ENCODE data around the gene MED29. TPM values are rescaled to one million over a fixed set of nuclear protein-coding genes. Genes with fewer than 3 reads are reported as not detected.

Gene MED29
- total and polyA plus RNA-seq, 2 of the 4 experiments (the other 2 are of a cell fraction): 17.6 to 28.8 TPM

GRCh38 chr19:39433480-39434079 lies 42.4 kb downstream of the MED29 start:
- in situ Hi-C loops (cut with MboI; ENCODE audit: low sequenced_read_pairs): loop anchor here (25.0 kb wide), 1 partner anchor 404 kb away; the partner anchor contains the start of genes DYRK1B and FBL
- Histone ChIP-seq H3K79me1 (ENCODE audit: low read depth in 1 of 2, low read length in 2 of 2) (peaks cover 22 to 47% of the 10 kb centered on the region in 2 experiments), H3K18ac (ENCODE audit: low read depth, low read length) (no peak overlapping the region), H4K91ac (ENCODE audit: insufficient read depth, low read depth, low read length) (no peak overlapping the region), H2AFZ (replicated peaks; ENCODE audit: low read length, poor library complexity) (peak overlapping the region; percentile 5), H3K4me2 (ENCODE audit: low read depth, low read length) (no peak overlapping the region), H2AK9ac (replicated peaks; ENCODE audit: low read depth, low read length, poor library complexity) (no peak overlapping the region), H2BK15ac (ENCODE audit: low read depth, low read length) (no peak overlapping the region), H4K8ac (ENCODE audit: low read depth in 2 of 2, low read length in 2 of 2) (no peak overlapping the region), H3K14ac (replicated peaks; ENCODE audit: low read depth, low read length) (no peak overlapping the region), H2BK20ac (ENCODE audit: low read depth, low read length) (no peak overlapping the region), H2AK5ac (ENCODE audit: low read depth, low read length) (no peak overlapping the region), H3K4ac (ENCODE audit: low read depth, low read length) (no peak overlapping the region), H3K4me3 (ENCODE audit: insufficient read depth, low read depth, low read length) (no peak overlapping the region), H3K27me3 (ENCODE audit: control insufficient read depth, insufficient read depth, low read length) (no peaks in the 10 kb centered on the region), H3K4me1 (ENCODE audit: control insufficient read depth, insufficient read depth, low read length) (peaks cover 17% of the 10 kb centered on the region), H3K9ac (ENCODE audit: low read depth, low read length) (no peak overlapping the region), H3K56ac (ENCODE audit: extremely low read depth, insufficient read depth, low read length) (no peak overlapping the region), H2BK120ac (ENCODE audit: low read depth, low read length) (no peak overlapping the region), H3K36me3 (ENCODE audit: control insufficient read depth, insufficient read depth, low read length) (peaks cover 23% of the 10 kb centered on the region), H3K9me3 (ENCODE audit: control insufficient read depth, insufficient read depth, low read length) (no peaks in the 10 kb centered on the region), H4K20me1 (ENCODE audit: insufficient read depth, low read length) (peaks cover 39% of the 10 kb centered on the region), H4K5ac (ENCODE audit: low read depth, low read length) (no peak overlapping the region), H3K27ac (ENCODE audit: insufficient read depth, low read length) (no peak overlapping the region), H3K23ac (ENCODE audit: low read depth, low read length) (no peak overlapping the region), H2BK5ac (ENCODE audit: low read depth, low read length, poor library complexity, severe bottlenecking) (no peak overlapping the region), H3K9me1 (ENCODE audit: insufficient read depth, low read length) (peaks cover 5% of the 10 kb centered on the region)
- WGBS, 2 experiments (ENCODE audit: extremely low coverage in 2 of 2, insufficient read length in 1 of 2): 100% methylated on average over 4 of the region's 8 CpGs; no CpG with 5 or more reads in 1 of the 2 experiments
- dilution Hi-C loops (cut with HindIII; ENCODE audit: low sequenced_read_pairs, unreplicated experiment): no loop called here
- CTCF ChIA-PET: no interaction called here
- POLR2A ChIA-PET (ENCODE audit: unreplicated experiment): no interaction called here
- no peak for ATAC-seq (ENCODE audit: low read depth)
- TF ChIP-seq FOS (IDR thresholded peaks at IDR 0.05; ENCODE audit: low read depth, low read length) (no peak), CTCF (conservative IDR thresholded peaks at IDR 0.05; ENCODE audit: low read depth, low read length) (no peak), ELK1 (IDR thresholded peaks at IDR 0.05; ENCODE audit: borderline replicate concordance, low read depth, low read length) (no peak), SMC3 (IDR thresholded peaks at IDR 0.05; ENCODE audit: low read depth, low read length) (no peak), MAFK (IDR thresholded peaks at IDR 0.05; ENCODE audit: low read depth, low read length) (no peak), POLR2A (IDR thresholded peaks at IDR 0.05; ENCODE audit: low read depth, low read length) (no peak), RAD21 (IDR thresholded peaks at IDR 0.05; ENCODE audit: low read length) (no peak), RCOR1 (IDR thresholded peaks at IDR 0.05; ENCODE audit: insufficient replicate concordance, low read length) (no peak), MXI1 (IDR thresholded peaks at IDR 0.05; ENCODE audit: borderline replicate concordance, low read depth, low read length) (no peak), BHLHE40 (IDR thresholded peaks at IDR 0.05; ENCODE audit: low read depth, low read length) (no peak), CHD1 (IDR thresholded peaks at IDR 0.05; ENCODE audit: low read depth, low read length) (no peak), MAZ (IDR thresholded peaks at IDR 0.05; ENCODE audit: borderline replicate concordance, low read depth, low read length) (no peak), CEBPB (IDR thresholded peaks at IDR 0.05; ENCODE audit: low read depth, low read length) (no peak), RFX5 (IDR thresholded peaks at IDR 0.05; ENCODE audit: low read depth, low read length) (no peak), USF2 (IDR thresholded peaks at IDR 0.05; ENCODE audit: low read depth, low read length) (no peak), NFE2L2 (IDR thresholded peaks at IDR 0.05; ENCODE audit: low read depth, low read length) (no peak)
- no peak for DNase-seq
- intact Hi-C loops (cut with micrococcal nuclease): no loop called here
- no TSS peak for BruUV-seq (replicated peaks)
